OCI-LY3 (cell line): ENCODE measurements around the gene CD99L2.

Experiments
- CTCF ChIP-seq: fragments of 200-600, 300-600 bp; sonication (generic); IDR thresholded peaks from 2 replicates; pipeline ENCODE4 v1.5.1; 2014; ENCODE audit warnings: antibody characterized with exemption, low read length, low read depth
- EZH2phosphoT487 ChIP-seq: fragments of 200-600 bp; shearing (Covaris generic); IDR thresholded peaks from 2 replicates; pipeline ENCODE4 v1.6.1; 2018; ENCODE audit warnings: antibody characterized with exemption, mixed run types, low read depth

GRCh38 chrX:150719621-150720020 lies 178.8 kb downstream of the CD99L2 start:
- TF ChIP-seq CTCF: no peak
- no peak for TF ChIP-seq EZH2phosphoT487
